GM21786 (cell line): ENCODE data around the gene RIN3.

Source experiments
- ATAC-seq: cut with Tn5 transposase; IDR thresholded peaks from one replicate; pipeline ENCODE4 v1.9.1; 2021; ENCODE audit not compliant: unreplicated experiment

The RIN3 gene

GRCh38 chr14:92555465-92556111 is 42.0 kb downstream of the RIN3 start:
- ATAC-seq = no peak

DNA sequence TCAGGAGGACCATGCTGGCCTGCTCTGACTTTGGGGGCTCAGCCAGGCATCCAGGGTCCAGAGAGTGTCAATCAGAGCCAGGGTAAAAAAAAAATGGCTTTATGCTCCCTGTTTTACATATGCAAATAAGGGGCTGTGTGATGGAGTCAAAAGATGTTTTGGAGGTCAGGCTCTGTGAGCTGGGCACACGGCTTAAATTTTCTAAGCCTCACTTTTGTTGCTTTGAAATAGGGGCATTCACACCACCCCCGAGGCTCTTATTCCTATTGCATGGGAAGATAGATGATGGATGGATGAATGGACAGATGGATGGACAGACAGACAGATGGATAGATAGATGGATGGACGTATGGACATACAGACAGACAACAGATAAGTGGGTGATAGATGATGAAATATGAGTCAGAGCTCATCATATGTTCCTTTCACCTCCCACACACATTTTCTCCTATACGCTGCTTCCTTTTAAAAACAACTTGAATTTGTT is 42.7 kb downstream of the RIN3 start:
- ATAC-seq = no peak

GRCh38 chr14:92556863-92557543 is 43.4 kb downstream of the RIN3 start:
- no peak for ATAC-seq

GRCh38 chr14:92557544-92557912 is 43.9 kb downstream of the RIN3 start:
- ATAC-seq = no peak

GRCh38 chr14:92558319-92558718 is 44.7 kb downstream of the RIN3 start:
- no peak for ATAC-seq

DNA sequence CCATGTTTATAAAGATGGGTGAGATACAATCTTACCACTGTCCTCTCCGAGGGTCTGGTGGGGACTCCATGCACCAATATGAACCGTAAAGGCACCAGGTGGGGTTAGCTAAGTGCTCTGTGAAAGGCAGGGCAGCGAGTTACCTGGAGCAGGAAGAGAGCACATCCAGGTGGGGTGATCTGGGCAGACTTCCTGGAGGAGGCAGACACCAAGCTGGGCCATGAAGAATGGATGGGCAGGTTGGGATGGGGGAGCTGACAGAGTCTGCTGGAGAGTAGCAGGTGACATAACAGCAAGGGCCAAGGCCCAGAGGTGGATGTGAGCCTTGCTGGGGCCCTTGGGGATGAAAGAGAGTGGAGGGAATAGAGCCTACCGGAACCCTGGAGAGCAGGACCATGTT is 45.9 kb downstream of the RIN3 start:
- ATAC-seq = no peak

GRCh38 chr14:92560106-92560865 is 46.7 kb downstream of the RIN3 start:
- ATAC-seq = no peak

- no peak for ATAC-seq
Measured at GRCh38 chr14:92561906-92562479, 48.4 kb downstream of the RIN3 start.

DNA sequence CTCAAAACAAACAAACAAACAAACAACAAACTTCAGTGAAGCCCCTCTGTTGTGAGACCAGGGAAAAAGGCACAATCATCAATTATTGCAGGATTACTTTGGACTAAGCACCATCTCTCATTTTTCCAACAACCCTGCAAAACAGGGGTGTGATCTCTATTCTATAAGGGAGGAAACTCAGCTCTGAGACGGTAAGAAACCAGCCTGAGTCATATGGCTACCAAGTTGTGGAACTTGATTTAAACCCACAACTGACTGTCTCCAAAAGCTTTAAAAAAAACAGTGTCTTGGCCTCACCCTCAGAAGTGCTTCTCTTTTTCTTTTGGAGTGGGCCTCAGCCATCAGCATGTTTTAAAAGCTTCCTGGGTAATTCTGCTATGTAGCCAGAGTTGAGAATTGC is 49.8 kb downstream of the RIN3 start:
- ATAC-seq = peak; percentile 95

- no peak for ATAC-seq
Measured at GRCh38 chr14:92563765-92564285, 50.2 kb downstream of the RIN3 start.

DNA sequence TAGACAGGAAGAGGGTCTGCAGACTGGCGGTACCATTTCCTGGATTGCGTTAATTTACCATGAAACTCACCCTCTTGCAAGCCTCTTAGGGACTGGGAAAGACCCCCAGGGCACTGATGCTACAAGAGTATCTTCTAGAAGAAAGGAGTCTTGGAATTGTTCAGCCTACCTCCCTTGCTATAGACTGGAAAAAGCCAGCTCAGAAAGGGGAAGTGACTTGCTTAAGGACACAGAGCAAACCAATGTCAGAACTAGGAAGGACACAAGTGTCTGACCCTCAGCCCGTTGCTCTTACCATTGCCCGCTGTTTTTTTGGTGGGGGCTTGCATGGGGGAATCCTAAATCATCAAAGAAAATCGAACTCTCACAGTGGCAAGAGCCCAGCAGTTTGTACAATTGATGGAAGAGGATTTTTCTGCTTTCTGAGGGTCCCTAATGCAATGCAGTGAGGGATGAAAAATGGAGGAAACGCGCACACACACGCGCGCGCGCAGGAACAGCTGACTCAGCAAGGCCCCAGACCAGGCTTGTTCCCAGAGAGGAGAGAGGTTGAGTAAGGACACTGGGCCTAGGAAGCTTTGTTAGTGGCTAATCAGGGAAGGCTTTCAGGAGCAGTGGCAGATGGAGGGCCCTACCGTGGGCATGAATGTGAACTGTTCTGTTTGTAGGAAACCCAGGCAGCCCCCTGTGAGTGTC is 50.9 kb downstream of the RIN3 start:
- ATAC-seq = no peak

GRCh38 chr14:92565040-92565717 is 51.6 kb downstream of the RIN3 start:
- ATAC-seq = no peak

DNA sequence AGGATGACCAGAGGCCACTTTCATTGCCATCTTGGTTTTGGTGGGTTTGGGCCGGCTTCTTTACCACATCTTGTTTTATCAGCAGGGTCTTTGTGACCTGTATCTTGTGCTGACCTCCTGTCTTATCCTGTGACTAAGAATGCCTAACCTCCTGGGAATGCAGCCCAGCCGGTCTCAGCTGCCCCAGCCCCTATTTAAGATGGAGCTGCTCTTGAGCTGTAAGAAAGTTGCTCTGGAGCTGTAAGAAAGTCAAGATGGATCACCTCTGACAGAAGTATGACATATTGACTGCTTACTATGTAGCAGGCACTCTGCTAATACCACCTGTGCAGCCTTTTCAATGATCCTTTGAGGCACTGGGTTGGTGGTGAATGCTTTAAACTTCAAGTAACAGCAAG is 52.1 kb downstream of the RIN3 start:
- ATAC-seq = no peak

GRCh38 chr14:92567173-92567725 is 53.7 kb downstream of the RIN3 start:
- ATAC-seq = no peak

DNA sequence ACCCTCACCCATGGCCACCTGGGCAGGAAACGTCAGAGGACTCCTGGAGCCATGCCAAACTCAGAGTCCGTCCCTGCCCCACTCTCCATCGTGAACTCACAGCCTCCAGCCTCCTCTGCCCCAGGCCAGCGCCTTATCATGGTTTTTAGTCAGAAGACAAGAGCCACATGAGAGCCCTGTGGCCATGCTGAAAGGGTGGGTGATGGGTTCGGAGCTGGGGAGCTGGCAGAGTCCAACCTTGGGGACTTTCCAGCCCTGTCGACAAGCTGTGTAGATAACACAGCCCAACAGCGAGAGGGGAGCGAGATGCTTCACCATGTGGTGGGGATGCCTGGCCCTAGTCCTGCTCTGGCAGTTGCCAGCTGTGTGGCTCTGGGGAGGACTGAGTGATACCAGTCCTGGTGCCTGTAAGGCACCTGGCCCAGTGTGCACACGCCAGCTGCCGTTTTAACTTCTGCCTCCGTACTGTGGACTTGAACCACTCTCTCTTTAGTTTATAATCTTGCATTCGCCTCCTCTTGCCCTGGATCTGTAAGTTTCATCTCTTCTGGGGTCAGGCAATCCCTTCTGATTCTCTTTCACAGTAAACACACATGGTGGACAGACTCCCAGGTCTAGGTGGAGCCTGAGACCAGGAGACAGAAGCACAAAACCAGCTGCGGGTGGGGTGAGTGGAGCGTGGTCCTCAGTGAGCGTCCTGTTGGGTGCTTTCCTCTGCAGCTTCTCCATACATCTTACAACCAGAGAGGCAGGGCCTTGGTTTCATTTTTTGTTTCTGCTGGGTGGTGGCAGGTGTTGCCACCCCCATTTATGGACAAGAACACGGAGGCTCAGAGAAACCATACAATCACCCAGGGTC is 55.3 kb downstream of the RIN3 start:
- peak; percentile 77 for ATAC-seq

DNA sequence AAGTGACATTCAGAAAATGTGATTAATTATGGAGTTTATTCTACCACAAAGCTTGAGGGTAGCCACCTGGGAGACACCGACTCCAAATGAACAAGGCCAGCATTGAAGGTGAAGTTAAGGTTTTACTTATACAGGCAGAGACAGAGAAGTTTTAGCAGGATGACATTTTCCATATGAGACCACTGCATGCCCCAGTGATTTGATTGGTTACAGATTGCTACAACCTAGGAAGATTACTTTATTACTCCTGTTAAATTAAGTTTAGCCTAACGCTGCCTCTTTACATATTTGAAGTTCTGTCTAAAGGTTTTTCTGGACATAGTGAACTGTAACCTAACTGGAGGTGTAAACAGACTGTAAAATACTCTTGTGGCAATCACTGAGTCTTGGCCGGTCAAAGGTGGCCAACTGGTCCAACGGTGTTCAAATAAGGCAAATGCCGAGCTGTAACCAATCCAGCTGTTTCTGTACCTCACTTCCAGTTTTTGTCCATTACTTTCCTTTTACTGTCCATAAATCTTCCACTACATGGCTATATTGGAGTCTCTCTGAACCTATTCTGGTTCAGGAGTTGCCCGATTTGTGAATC is 57.2 kb downstream of the RIN3 start:
- no peak for ATAC-seq

GRCh38 chr14:92572050-92572449 is 58.5 kb downstream of the RIN3 start:
- ATAC-seq = no peak

- no peak for ATAC-seq
Measured at GRCh38 chr14:92573761-92574498, 60.3 kb downstream of the RIN3 start.
